ENCODE results near the gene PRSS12.

GRCh38 chr4:118327554-118328241 lies 25.1 kb downstream of the PRSS12 start:
- TF ChIP-seq CTCF (IDR thresholded peaks at IDR 0.05) = no peak
- TF ChIP-seq POLR2A (IDR thresholded peaks at IDR 0.05) = no peak
